ENCODE data around the gene THSD4. TPM values are rescaled to one million over a fixed set of nuclear protein-coding genes. Genes with fewer than 3 reads are reported as not detected.

Gene THSD4
- total RNA-seq, 1 donor from 2014 or later = 66.8 TPM

GRCh38 chr15:71510763-71511162 lies 395.5 kb downstream of the THSD4 start:
- no peaks in the 10 kb centered on the region for H3K36me3 ChIP-seq
- TF ChIP-seq POLR2A (IDR thresholded peaks at IDR 0.05) = no peak
- TF ChIP-seq CTCF (IDR thresholded peaks at IDR 0.05) = no peak
- TF ChIP-seq POLR2AphosphoS5 (IDR thresholded peaks at IDR 0.05; ENCODE audit: insufficient read depth in 1 of 2, low read depth in 1 of 2) = no peak
- no peak for DNase-seq (ENCODE audit: extremely low spot score in 2 of 2)
- intact Hi-C loops (cut with DNase I) = no loop called here
- no peak overlapping the region for H3K4me3 ChIP-seq
- H3K27me3 ChIP-seq = no peaks in the 10 kb centered on the region
- no peaks in the 10 kb centered on the region for H3K9me3 ChIP-seq
- H3K27ac ChIP-seq = no peak overlapping the region
- peaks cover 14% of the 10 kb centered on the region for H3K4me1 ChIP-seq

GRCh38 chr15:71511796-71512681 lies 396.8 kb downstream of the THSD4 start:
- Histone ChIP-seq H3K36me3 (no peaks in the 10 kb centered on the region), H3K27ac (peak overlapping the region; percentile 25), H3K4me3 (no peak overlapping the region), H3K9me3 (no peaks in the 10 kb centered on the region), H3K27me3 (no peaks in the 10 kb centered on the region), H3K4me1 (peaks cover 14% of the 10 kb centered on the region)
- no peak for DNase-seq (ENCODE audit: extremely low spot score in 2 of 2)
- no peak for TF ChIP-seq POLR2A (IDR thresholded peaks at IDR 0.05)
- TF ChIP-seq CTCF (IDR thresholded peaks at IDR 0.05) = no peak
- no peak for TF ChIP-seq POLR2AphosphoS5 (IDR thresholded peaks at IDR 0.05; ENCODE audit: insufficient read depth in 1 of 2, low read depth in 1 of 2)
- intact Hi-C loops (cut with DNase I) = no loop called here

GRCh38 chr15:71512682-71513006 lies 397.4 kb downstream of the THSD4 start:
- no peak for DNase-seq (ENCODE audit: extremely low spot score in 2 of 2)
- TF ChIP-seq POLR2A (IDR thresholded peaks at IDR 0.05) = no peak
- TF ChIP-seq POLR2AphosphoS5 (IDR thresholded peaks at IDR 0.05; ENCODE audit: insufficient read depth in 1 of 2, low read depth in 1 of 2) = no peak
- no peak for TF ChIP-seq CTCF (IDR thresholded peaks at IDR 0.05)
- Histone ChIP-seq H3K27ac (peak overlapping the region; percentile 25), H3K36me3 (no peaks in the 10 kb centered on the region), H3K27me3 (no peaks in the 10 kb centered on the region), H3K4me3 (no peak overlapping the region), H3K9me3 (no peaks in the 10 kb centered on the region), H3K4me1 (peaks cover 14% of the 10 kb centered on the region)
- intact Hi-C loops (cut with DNase I) = no loop called here

- no peaks in the 10 kb centered on the region for H3K27me3 ChIP-seq
- peak overlapping the region; percentile 4 for H3K27ac ChIP-seq
- H3K36me3 ChIP-seq = no peaks in the 10 kb centered on the region
- H3K4me3 ChIP-seq = no peak overlapping the region
- intact Hi-C loops (cut with DNase I) = no loop called here
- H3K4me1 ChIP-seq = peaks cover 14% of the 10 kb centered on the region
- TF ChIP-seq POLR2AphosphoS5 (IDR thresholded peaks at IDR 0.05; ENCODE audit: insufficient read depth in 1 of 2, low read depth in 1 of 2) (peak in 1 of 2 donors; percentile 65), CTCF (IDR thresholded peaks at IDR 0.05) (no peak)
- DNase-seq (ENCODE audit: extremely low spot score in 2 of 2) = no peak
- H3K9me3 ChIP-seq = no peaks in the 10 kb centered on the region
Observed at GRCh38 chr15:71515375-71516186, 400.3 kb downstream of the THSD4 start.
